ENCODE measurements around the gene PPHLN1.

PPHLN1 gene, protein sequence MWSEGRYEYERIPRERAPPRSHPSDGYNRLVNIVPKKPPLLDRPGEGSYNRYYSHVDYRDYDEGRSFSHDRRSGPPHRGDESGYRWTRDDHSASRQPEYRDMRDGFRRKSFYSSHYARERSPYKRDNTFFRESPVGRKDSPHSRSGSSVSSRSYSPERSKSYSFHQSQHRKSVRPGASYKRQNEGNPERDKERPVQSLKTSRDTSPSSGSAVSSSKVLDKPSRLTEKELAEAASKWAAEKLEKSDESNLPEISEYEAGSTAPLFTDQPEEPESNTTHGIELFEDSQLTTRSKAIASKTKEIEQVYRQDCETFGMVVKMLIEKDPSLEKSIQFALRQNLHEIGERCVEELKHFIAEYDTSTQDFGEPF

GRCh38 chr12:42325653-42326474 lies at the start of gene PPHLN1, which contains the start of gene ZCRB1:
Gene PPHLN1 (plus strand): TSS chr12:42326167. CDS start chr12:42335903, 9,736 bp downstream.
Gene ZCRB1 (minus strand): TSS chr12:42326094. CDS start chr12:42324102, 1,992 bp downstream.
- DNase-seq (ENCODE audit: low spot score): peak; percentile 78

DNA sequence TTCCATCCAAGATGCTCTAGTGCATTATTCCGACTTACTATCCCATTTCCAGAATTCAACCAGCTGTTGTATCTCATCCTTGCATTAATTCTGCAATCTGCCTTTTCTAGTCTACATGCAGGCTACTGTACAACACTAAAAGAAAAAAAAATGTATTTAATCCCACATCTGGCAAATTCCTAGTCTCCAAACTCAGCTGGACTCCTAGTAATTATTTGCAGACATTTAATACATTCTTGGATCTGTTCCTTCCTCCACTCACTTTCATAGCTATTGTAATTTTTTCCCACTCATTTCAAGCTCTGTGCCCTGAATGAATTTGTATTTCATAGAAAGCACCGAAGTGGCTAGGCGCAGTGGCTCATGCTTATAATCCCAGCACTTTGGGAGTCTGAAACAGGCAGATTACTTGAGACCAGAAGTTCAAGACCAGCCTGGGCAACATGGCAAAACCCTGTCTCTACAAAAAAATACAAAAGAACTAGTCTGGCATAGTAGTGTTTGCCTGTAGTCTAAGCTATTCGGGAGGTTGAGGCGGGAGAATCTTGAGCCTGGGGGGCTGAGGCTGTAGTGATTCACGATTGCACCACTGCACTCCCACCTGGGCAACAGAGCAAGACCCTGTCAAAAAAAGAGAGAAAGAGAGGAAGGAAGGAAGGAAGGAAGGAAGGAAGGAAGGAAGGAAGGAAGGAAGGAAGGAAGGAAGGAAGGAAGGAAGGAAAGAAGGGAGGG lies 48.4 kb upstream of the PPHLN1 start:
- DNase-seq (ENCODE audit: low spot score): no peak

DNA sequence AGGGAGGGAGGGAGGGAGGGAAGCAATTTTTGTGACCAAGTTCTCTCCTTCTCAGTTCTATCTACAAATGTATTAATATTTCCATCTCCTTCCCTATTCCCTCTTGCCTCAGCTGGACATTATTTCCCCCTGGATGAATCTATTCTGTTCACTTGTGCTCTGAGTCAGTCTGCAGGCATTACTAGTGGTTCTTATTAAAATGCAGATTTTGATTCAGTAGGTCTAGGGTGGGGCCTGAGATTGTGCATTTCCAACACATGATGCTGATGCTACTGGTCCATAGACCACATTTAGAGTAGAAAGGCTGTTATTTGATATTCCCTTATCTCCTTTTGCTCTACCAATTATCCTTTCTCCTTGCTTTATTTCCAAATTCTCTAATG lies 47.8 kb upstream of the PPHLN1 start:
- DNase-seq (ENCODE audit: low spot score): no peak

- DNase-seq (ENCODE audit: low spot score): no peak
These were observed 44.7 kb upstream of the PPHLN1 start for GRCh38 chr12:42281278-42281677.

DNA sequence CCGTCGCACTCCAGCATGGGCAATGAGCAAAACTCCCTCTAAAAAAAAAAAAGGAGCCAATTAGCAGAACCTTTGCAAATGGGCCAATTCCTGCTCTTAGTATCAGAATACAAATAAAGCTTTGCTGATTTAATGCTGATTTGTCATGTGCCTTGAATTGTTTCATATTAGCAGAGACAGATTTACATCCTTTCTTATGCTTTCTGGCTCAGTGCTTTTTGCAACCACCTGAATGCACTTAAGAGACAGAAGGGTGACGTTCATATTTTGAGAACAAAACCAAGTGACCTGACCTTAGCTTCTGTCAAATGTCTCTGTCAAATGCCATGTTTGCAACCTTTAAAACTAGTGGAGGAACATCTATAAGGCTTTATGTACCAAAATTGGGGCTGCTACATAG lies 44.1 kb upstream of the PPHLN1 start:
- DNase-seq (ENCODE audit: low spot score): no peak

GRCh38 chr12:42282294-42282693 lies 43.7 kb upstream of the PPHLN1 start:
- no peak for DNase-seq (ENCODE audit: low spot score)

GRCh38 chr12:42283739-42284138 lies 42.2 kb upstream of the PPHLN1 start:
- no peak for DNase-seq (ENCODE audit: low spot score)

DNA sequence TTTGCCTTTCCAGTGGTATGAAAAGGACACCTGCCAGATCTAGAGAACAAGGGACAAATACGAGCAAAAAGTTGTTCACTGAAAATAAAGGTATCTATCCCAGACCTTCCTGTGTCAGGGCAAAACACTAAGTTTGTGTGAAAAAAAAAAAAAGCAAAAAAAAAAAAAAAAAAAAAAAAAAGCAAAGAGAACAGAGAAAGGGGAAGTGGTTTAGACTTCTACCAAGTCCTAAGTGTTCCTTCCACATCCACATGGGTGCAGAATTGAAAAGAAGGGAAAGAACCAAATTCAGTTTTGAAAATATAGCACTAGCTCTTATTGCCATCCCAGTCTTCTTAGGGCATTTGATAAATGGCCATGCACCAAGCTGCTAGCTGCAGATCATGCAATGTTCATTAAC lies 41.8 kb upstream of the PPHLN1 start:
- DNase-seq (ENCODE audit: low spot score): no peak

- DNase-seq (ENCODE audit: low spot score): no peak
These were observed 41.1 kb upstream of the PPHLN1 start for GRCh38 chr12:42284876-42285275.

- no peak for DNase-seq (ENCODE audit: low spot score)
These were observed 40.5 kb upstream of the PPHLN1 start for GRCh38 chr12:42285431-42285830.

DNA sequence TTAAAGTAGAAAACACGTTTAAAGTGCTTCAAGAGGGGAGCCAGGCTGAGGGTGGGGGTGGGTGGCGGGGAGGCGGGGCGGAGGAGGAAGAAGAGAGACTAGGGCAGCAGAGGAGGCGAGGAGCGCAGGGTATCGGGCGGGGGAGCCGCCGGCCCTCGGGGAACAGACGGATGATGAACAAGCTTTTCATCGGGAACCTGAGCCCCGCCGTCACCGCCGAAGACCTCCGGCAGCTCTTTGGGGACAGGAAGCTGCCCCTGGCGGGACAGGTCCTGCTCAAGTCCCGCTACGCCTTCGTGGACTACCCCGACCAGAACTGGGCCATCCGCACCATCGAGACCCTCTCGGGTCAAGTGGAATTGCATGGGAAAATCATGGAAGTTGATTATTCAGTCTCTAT lies 39.2 kb upstream of the PPHLN1 start:
- no peak for DNase-seq (ENCODE audit: low spot score)

GRCh38 chr12:42288544-42288943 lies 37.4 kb upstream of the PPHLN1 start:
- DNase-seq (ENCODE audit: low spot score): no peak

DNA sequence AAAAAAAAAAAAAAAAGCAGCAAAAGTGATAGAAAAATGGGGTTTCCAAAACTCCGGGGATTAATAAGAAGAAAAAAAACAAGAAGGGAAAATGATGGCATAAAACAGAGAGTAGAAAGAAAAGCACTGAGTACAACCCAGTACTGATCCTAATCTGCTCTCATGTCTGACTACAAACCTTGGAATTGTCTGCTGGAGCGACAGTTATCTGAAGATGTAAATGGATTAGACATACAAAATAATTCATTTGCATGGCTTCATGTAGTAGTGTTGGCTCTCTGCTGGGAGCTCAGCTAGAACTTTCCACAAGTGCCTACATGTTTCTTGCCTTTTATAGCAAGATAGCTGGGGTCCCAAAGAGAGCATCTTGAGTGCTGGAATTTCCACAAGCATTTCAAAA lies 34.3 kb upstream of the PPHLN1 start:
- DNase-seq (ENCODE audit: low spot score): no peak

DNA sequence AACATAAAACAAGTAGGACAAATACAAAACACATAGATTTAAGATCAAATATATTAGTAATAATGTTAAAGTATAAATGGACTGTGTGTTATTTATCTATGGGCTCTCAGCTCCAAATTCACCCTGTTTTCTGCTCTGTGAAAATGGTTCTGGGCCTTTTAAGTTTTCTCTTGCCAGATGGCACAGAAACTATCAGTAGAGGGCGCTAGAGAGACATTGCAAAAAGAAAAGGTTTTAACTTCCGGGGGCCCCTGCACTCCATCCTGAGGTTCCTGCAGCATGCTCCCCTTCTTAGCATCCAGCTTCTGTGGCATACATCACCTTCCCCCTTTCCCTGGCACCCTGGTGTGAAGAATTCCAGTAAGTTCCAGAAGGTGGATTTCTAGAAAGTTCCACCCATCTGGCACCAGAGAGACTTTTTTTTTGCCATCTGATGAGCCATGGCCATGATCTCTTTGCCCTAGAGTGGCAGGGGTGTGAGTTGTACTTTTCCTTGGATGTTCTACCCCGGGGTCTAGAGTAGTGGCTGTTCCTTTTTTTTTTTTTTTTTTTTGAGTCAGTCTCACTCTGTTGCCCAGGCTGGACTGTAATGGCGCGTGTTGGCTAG lies 29.4 kb upstream of the PPHLN1 start:
- no peak for DNase-seq (ENCODE audit: low spot score)

GRCh38 chr12:42298887-42299286 lies 27.1 kb upstream of the PPHLN1 start:
- no peak for DNase-seq (ENCODE audit: low spot score)

- no peak for DNase-seq (ENCODE audit: low spot score)
These were observed 26.3 kb upstream of the PPHLN1 start for GRCh38 chr12:42299392-42300308.

DNA sequence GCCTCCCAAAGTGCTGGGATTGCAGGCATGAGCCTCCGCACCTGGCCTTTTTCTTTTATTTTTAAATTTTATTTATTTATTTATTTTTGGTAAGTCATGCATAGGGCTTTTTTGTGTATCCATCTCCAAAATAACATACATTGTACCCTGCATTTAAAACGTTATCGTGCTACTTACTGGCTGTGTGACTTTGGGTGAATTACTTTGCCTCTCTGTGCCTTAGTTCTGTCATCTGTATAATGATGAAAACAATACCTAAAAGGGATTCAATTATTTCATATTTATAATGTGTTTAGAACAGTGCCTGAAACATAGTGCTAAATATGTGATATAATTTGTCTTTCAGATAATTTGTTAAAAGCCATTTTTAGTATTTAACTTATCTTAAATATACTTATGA lies 19.7 kb upstream of the PPHLN1 start:
- no peak for DNase-seq (ENCODE audit: low spot score)

- DNase-seq (ENCODE audit: low spot score): no peak
These were observed 17.6 kb upstream of the PPHLN1 start for GRCh38 chr12:42308390-42308789.

DNA sequence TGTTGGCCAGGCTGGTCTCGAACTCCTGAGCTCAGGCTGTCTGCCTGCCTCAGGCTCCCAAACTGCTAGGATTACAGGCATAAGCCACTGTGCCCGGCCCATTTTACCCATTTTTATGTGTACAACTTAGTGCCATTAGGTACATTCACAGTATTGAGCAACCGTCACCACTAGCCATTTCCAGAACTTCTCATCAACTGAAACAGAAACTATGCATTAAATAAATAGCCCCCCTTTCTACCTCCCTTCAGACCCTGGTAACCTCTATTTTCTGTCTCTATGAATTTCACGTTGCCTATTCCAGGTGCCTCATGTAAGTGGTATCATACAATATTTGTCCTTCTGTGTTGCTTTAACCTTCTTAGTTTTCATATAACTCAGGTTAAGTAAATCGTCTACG lies 16.0 kb upstream of the PPHLN1 start:
- DNase-seq (ENCODE audit: low spot score): no peak

- no peak for DNase-seq (ENCODE audit: low spot score)
These were observed 10.9 kb upstream of the PPHLN1 start for GRCh38 chr12:42315108-42315507.

DNA sequence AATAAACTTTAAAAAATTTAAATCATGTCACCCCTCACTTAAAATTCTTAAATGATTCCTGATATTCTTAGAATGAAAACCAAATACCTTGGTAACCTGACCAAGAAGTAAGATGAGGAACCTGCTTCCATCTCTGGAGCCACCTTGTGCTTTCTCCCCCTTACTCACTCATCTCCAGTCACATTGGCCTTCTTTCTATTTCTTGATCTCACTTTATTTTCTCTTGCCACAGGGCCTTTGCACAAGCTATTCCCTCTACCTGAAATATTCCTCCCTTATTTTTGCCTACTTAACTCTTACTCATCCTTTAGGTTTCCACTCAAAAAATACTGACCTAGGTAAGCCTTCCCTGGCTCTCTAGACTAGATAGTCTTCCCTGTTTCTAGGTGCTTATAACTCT lies 5.2 kb upstream of the PPHLN1 start:
- DNase-seq (ENCODE audit: low spot score): no peak
